ENCODE results near the gene MEPCE.

GRCh38 chr7:100455206-100455605 lies 25.6 kb downstream of the MEPCE start:
- TF ChIP-seq, protein P1, sequence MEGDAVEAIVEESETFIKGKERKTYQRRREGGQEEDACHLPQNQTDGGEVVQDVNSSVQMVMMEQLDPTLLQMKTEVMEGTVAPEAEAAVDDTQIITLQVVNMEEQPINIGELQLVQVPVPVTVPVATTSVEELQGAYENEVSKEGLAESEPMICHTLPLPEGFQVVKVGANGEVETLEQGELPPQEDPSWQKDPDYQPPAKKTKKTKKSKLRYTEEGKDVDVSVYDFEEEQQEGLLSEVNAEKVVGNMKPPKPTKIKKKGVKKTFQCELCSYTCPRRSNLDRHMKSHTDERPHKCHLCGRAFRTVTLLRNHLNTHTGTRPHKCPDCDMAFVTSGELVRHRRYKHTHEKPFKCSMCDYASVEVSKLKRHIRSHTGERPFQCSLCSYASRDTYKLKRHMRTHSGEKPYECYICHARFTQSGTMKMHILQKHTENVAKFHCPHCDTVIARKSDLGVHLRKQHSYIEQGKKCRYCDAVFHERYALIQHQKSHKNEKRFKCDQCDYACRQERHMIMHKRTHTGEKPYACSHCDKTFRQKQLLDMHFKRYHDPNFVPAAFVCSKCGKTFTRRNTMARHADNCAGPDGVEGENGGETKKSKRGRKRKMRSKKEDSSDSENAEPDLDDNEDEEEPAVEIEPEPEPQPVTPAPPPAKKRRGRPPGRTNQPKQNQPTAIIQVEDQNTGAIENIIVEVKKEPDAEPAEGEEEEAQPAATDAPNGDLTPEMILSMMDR (IDR thresholded peaks at IDR 0.05) = no peak
- no peak for TF ChIP-seq POLR2A (IDR thresholded peaks at IDR 0.05)

Data from body of pancreas (tissue), 4 donors.